ENCODE measurements around the gene GSG1. TPM values are rescaled to one million over a fixed set of nuclear protein-coding genes. Genes with fewer than 3 reads are reported as not detected.
"Not testable (repeated sequence)": the region's sequence is repeated elsewhere in the genome, so short reads cannot be mapped to it uniquely, and the experiment has no call there.

Gene GSG1
- total RNA-seq, 1 donor from 2014 or later: not detected

- TF ChIP-seq, protein P1, sequence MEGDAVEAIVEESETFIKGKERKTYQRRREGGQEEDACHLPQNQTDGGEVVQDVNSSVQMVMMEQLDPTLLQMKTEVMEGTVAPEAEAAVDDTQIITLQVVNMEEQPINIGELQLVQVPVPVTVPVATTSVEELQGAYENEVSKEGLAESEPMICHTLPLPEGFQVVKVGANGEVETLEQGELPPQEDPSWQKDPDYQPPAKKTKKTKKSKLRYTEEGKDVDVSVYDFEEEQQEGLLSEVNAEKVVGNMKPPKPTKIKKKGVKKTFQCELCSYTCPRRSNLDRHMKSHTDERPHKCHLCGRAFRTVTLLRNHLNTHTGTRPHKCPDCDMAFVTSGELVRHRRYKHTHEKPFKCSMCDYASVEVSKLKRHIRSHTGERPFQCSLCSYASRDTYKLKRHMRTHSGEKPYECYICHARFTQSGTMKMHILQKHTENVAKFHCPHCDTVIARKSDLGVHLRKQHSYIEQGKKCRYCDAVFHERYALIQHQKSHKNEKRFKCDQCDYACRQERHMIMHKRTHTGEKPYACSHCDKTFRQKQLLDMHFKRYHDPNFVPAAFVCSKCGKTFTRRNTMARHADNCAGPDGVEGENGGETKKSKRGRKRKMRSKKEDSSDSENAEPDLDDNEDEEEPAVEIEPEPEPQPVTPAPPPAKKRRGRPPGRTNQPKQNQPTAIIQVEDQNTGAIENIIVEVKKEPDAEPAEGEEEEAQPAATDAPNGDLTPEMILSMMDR (IDR thresholded peaks at IDR 0.05; ENCODE audit: insufficient read depth, low read length, poor library complexity, severe bottlenecking): no peak
- DNase-seq (ENCODE audit: low read depth): no peak
Measured at GRCh38 chr12:13038491-13039161, 64.8 kb downstream of the GSG1 start.

DNA sequence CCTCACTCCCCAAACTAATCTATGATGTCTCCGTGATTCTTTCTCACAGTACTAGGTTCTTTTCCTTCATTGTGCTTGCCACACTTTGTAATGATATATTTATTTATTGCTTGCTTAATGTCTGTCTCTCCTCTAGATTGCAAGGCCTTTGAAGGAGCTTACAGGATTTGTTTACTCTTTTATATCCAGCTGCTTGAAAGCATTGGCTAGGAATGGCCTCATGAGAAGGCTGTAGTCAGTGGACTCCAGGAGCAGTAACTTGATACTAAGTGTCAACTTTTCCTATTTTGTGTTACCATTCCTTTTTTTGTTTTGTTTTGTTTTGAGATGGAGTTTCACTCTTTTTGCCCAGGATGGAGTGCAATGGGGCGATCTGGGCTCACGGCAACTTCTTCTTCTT, 66.6 kb downstream of the GSG1 start:
- Histone ChIP-seq H3K27me3 (ENCODE audit: control insufficient read depth, insufficient read depth, low read length) (no peaks in the 10 kb centered on the region), H3K4me3 (ENCODE audit: low read depth, low read length) (no peak overlapping the region), H3K36me3 (ENCODE audit: control insufficient read depth, insufficient read depth, low read length) (no peaks in the 10 kb centered on the region)
- no peak for DNase-seq (ENCODE audit: low read depth)
- TF ChIP-seq, protein P1 (IDR thresholded peaks at IDR 0.05; ENCODE audit: insufficient read depth, low read length, poor library complexity, severe bottlenecking): no peak

More at GRCh38 chr12:13038491-13039161, 64.8 kb downstream of the GSG1 start:
- Histone ChIP-seq H3K36me3 (ENCODE audit: control insufficient read depth, insufficient read depth, low read length) (no peaks in the 10 kb centered on the region), H3K4me3 (ENCODE audit: low read depth, low read length) (no peak overlapping the region), H3K27me3 (ENCODE audit: control insufficient read depth, insufficient read depth, low read length) (peaks cover 2% of the 10 kb centered on the region)

DNA sequence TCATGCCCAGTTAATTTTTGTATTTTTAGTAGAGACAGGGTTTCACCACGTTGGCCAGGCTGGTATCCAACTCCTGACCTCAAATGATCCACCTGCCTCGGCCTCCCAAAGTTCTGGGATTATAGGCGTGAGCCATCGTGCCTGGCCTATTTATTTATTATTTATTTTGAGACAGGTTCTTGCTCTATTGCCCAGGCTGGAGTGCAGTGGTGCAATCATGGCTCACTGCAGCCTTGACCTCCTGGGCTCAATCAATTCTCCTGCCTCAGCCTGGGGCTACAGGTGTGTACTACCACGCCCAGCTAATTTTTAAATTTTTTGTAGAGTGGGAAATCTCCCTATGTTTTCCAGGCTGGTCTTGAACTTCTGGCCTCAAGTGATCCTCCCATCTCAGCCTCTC, 68.1 kb downstream of the GSG1 start:
- H3K27me3 ChIP-seq (ENCODE audit: control insufficient read depth, insufficient read depth, low read length); H3K4me3 ChIP-seq (ENCODE audit: low read depth, low read length); DNase-seq (ENCODE audit: low read depth); H3K36me3 ChIP-seq (ENCODE audit: control insufficient read depth, insufficient read depth, low read length): not testable (repeated sequence)

Other genes starting within 250 kb of the GSG1 start
- gene GPRC5A, start 212.1 kb downstream of the GSG1 start, total RNA-seq: 28.7 and 48.1 TPM in 2 replicates
- gene GPRC5D, start 151.5 kb downstream of the GSG1 start, total RNA-seq: not detected in 2 replicates
- 14.7 and 19.4 TPM in 2 replicates for gene HEBP1, start 103.4 kb downstream of the GSG1 start, total RNA-seq
- gene FAM234B, start 59.3 kb downstream of the GSG1 start, total RNA-seq: 4.8 and 5.0 TPM in 2 replicates
- gene EMP1, start 93.1 kb upstream of the GSG1 start, total RNA-seq: 174 and 241 TPM in 2 replicates

All from kidney epithelial cell (primary cell).